ENCODE data around the gene SMAD9. TPM values are rescaled to one million over a fixed set of nuclear protein-coding genes. Genes with fewer than 3 reads are reported as not detected.

SMAD9 gene
- total RNA-seq = 3.9 and 4.6 TPM in 2 replicates

GRCh38 chr13:36919833-36920615 lies at the start of gene SMAD9:
TSS of gene SMAD9 (minus strand) at chr13:36920238. CDS start at chr13:36879689, 40,549 bp downstream.

GRCh38 chr13:36818804-36819738 lies 101.0 kb downstream of the SMAD9 start, which contains the start of gene RFXAP:
TSS of gene RFXAP (plus strand) at chr13:36819222. CDS start at chr13:36819358, 136 bp downstream.

Other genes starting within 250 kb of the SMAD9 start
- gene SERTM1, start 246.2 kb downstream of the SMAD9 start, total RNA-seq = not detected in 2 replicates
- gene RFXAP, start 101.0 kb downstream of the SMAD9 start, total RNA-seq = 1.2 and 1.9 TPM in 2 replicates
- gene ALG5, start 79.1 kb upstream of the SMAD9 start, total RNA-seq = 39.0 and 57.4 TPM in 2 replicates
- 37.6 and 72.1 TPM in 2 replicates for gene EXOSC8, start 80.5 kb upstream of the SMAD9 start, total RNA-seq
- gene SUPT20H, start 139.4 kb upstream of the SMAD9 start, total RNA-seq = 35.5 and 40.9 TPM in 2 replicates
- gene CSNK1A1L, start 185.4 kb upstream of the SMAD9 start, total RNA-seq = not detected in 2 replicates

Data from myometrial cell (primary cell).